ENCODE measurements around the gene RPL39. TPM values are rescaled to one million over a fixed set of nuclear protein-coding genes. Genes with fewer than 3 reads are reported as not detected.

RPL39 gene
- total RNA-seq, 1 donor from 2014 or later, result 6,835 TPM

GRCh38 chrX:119763836-119764387 is 27.5 kb downstream of the RPL39 start:
- no peak overlapping the region for H3K9ac ChIP-seq (ENCODE audit: low read depth in 1 of 3, low read length in 3 of 3)
- no peaks in the 10 kb centered on the region for H3K36me3 ChIP-seq (ENCODE audit: control insufficient read depth in 3 of 3, insufficient read depth in 3 of 3, low read length in 3 of 3)
- H3K27ac ChIP-seq (ENCODE audit: low read depth, low read length), result no peak overlapping the region
- H3K4me1 ChIP-seq (ENCODE audit: control insufficient read depth in 3 of 3, insufficient read depth in 3 of 3, low read length in 3 of 3), result peaks cover 0 to 3% (median 0%) of the 10 kb centered on the region in 3 donors
- no peaks in the 10 kb centered on the region for H3K9me3 ChIP-seq (ENCODE audit: control insufficient read depth in 3 of 3, low read length in 3 of 3)
- H3K4me3 ChIP-seq (ENCODE audit: low read length in 3 of 3), result no peak overlapping the region
- H3K27me3 ChIP-seq (ENCODE audit: control insufficient read depth in 3 of 3, insufficient read depth in 3 of 3, low read length in 3 of 3), result peaks cover 10 to 12% (median 11%) of the 10 kb centered on the region in 3 donors

GRCh38 chrX:119763181-119763580 is 28.2 kb downstream of the RPL39 start:
- Histone ChIP-seq H3K27me3 (ENCODE audit: control insufficient read depth in 3 of 3, insufficient read depth in 3 of 3, low read length in 3 of 3) (peaks cover 11 to 15% (median 11%) of the 10 kb centered on the region in 3 donors), H3K4me3 (ENCODE audit: low read length in 3 of 3) (no peak overlapping the region), H3K9ac (ENCODE audit: low read depth in 1 of 3, low read length in 3 of 3) (no peak overlapping the region), H3K4me1 (ENCODE audit: control insufficient read depth in 3 of 3, insufficient read depth in 3 of 3, low read length in 3 of 3) (peaks cover 0 to 5% (median 0%) of the 10 kb centered on the region in 3 donors), H3K27ac (ENCODE audit: low read depth, low read length) (no peak overlapping the region), H3K36me3 (ENCODE audit: control insufficient read depth in 3 of 3, insufficient read depth in 3 of 3, low read length in 3 of 3) (no peaks in the 10 kb centered on the region), H3K9me3 (ENCODE audit: control insufficient read depth in 3 of 3, low read length in 3 of 3) (no peaks in the 10 kb centered on the region)

GRCh38 chrX:119762718-119763117 is 28.7 kb downstream of the RPL39 start:
- H3K9me3 ChIP-seq (ENCODE audit: control insufficient read depth in 3 of 3, low read length in 3 of 3), result no peaks in the 10 kb centered on the region
- H3K27ac ChIP-seq (ENCODE audit: low read depth, low read length), result no peak overlapping the region
- peaks cover 11 to 15% (median 12%) of the 10 kb centered on the region in 3 donors for H3K27me3 ChIP-seq (ENCODE audit: control insufficient read depth in 3 of 3, insufficient read depth in 3 of 3, low read length in 3 of 3)
- no peak overlapping the region for H3K9ac ChIP-seq (ENCODE audit: low read depth in 1 of 3, low read length in 3 of 3)
- H3K4me3 ChIP-seq (ENCODE audit: low read length in 3 of 3), result no peak overlapping the region
- no peaks in the 10 kb centered on the region for H3K36me3 ChIP-seq (ENCODE audit: control insufficient read depth in 3 of 3, insufficient read depth in 3 of 3, low read length in 3 of 3)
- H3K4me1 ChIP-seq (ENCODE audit: control insufficient read depth in 3 of 3, insufficient read depth in 3 of 3, low read length in 3 of 3), result peaks cover 0 to 5% (median 0%) of the 10 kb centered on the region in 3 donors

- peaks cover 11 to 20% (median 15%) of the 10 kb centered on the region in 3 donors for H3K27me3 ChIP-seq (ENCODE audit: control insufficient read depth in 3 of 3, insufficient read depth in 3 of 3, low read length in 3 of 3)
- H3K4me1 ChIP-seq (ENCODE audit: control insufficient read depth in 3 of 3, insufficient read depth in 3 of 3, low read length in 3 of 3), result peaks cover 0 to 5% (median 0%) of the 10 kb centered on the region in 3 donors
- no peaks in the 10 kb centered on the region for H3K36me3 ChIP-seq (ENCODE audit: control insufficient read depth in 3 of 3, insufficient read depth in 3 of 3, low read length in 3 of 3)
- no peak overlapping the region for H3K9ac ChIP-seq (ENCODE audit: low read depth in 1 of 3, low read length in 3 of 3)
- H3K9me3 ChIP-seq (ENCODE audit: control insufficient read depth in 3 of 3, low read length in 3 of 3), result no peaks in the 10 kb centered on the region
- H3K4me3 ChIP-seq (ENCODE audit: low read length in 3 of 3), result no peak overlapping the region
- no peak overlapping the region for H3K27ac ChIP-seq (ENCODE audit: low read depth, low read length)
These were observed 31.2 kb downstream of the RPL39 start for GRCh38 chrX:119760026-119760877.

DNA sequence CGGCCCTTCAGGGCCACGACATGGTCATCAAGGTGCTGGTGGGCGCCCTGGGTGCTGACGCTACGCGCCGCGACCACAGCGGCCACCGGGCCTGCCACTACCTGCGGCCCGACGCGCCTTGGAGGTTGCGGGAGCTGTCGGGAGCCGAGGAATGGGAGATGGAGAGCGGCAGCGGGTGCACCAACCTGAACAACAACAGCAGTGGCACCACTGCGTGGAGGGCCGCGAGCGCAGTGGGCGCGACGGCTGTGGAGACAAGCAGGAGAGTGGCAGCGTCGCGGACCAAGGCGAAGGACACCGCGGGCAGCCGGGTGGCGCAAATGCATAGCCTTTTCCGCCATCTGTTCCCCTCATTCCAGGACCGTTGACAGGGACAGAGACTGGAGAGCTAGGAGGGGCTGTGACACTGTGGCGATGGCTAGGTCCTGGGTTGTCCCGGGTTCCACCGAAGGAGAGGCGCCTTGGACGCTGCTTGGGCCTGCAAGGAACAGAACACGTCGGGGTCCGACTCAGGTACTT is 32.1 kb downstream of the RPL39 start:
- Histone ChIP-seq H3K4me1 (ENCODE audit: control insufficient read depth in 3 of 3, insufficient read depth in 3 of 3, low read length in 3 of 3) (peaks cover 0 to 5% (median 0%) of the 10 kb centered on the region in 3 donors), H3K36me3 (ENCODE audit: control insufficient read depth in 3 of 3, insufficient read depth in 3 of 3, low read length in 3 of 3) (no peaks in the 10 kb centered on the region), H3K27ac (ENCODE audit: low read depth, low read length) (no peak overlapping the region), H3K9ac (ENCODE audit: low read depth in 1 of 3, low read length in 3 of 3) (no peak overlapping the region), H3K27me3 (ENCODE audit: control insufficient read depth in 3 of 3, insufficient read depth in 3 of 3, low read length in 3 of 3) (peaks cover 11 to 20% (median 15%) of the 10 kb centered on the region in 3 donors), H3K9me3 (ENCODE audit: control insufficient read depth in 3 of 3, low read length in 3 of 3) (no peaks in the 10 kb centered on the region), H3K4me3 (ENCODE audit: low read length in 3 of 3) (peak overlapping the region in 1 of 3 donors; percentile 43)

GRCh38 chrX:119758731-119759247 is 32.6 kb downstream of the RPL39 start:
- Histone ChIP-seq H3K27me3 (ENCODE audit: control insufficient read depth in 3 of 3, insufficient read depth in 3 of 3, low read length in 3 of 3) (peaks cover 11 to 20% (median 15%) of the 10 kb centered on the region in 3 donors), H3K9ac (ENCODE audit: low read depth in 1 of 3, low read length in 3 of 3) (no peak overlapping the region), H3K4me1 (ENCODE audit: control insufficient read depth in 3 of 3, insufficient read depth in 3 of 3, low read length in 3 of 3) (peaks cover 0 to 5% (median 0%) of the 10 kb centered on the region in 3 donors), H3K9me3 (ENCODE audit: control insufficient read depth in 3 of 3, low read length in 3 of 3) (no peaks in the 10 kb centered on the region), H3K4me3 (ENCODE audit: low read length in 3 of 3) (peak overlapping the region in 2 of 3 donors; percentile 35 to 43), H3K36me3 (ENCODE audit: control insufficient read depth in 3 of 3, insufficient read depth in 3 of 3, low read length in 3 of 3) (no peaks in the 10 kb centered on the region), H3K27ac (ENCODE audit: low read depth, low read length) (no peak overlapping the region)

- Histone ChIP-seq H3K36me3 (ENCODE audit: control insufficient read depth in 3 of 3, insufficient read depth in 3 of 3, low read length in 3 of 3) (no peaks in the 10 kb centered on the region), H3K4me3 (ENCODE audit: low read length in 3 of 3) (peak within 1 kb of the TSS; percentile 7 to 43 (median 35)), H3K4me1 (ENCODE audit: control insufficient read depth in 3 of 3, insufficient read depth in 3 of 3, low read length in 3 of 3) (peaks cover 0 to 5% (median 0%) of the 10 kb centered on the region in 3 donors), H3K9me3 (ENCODE audit: control insufficient read depth in 3 of 3, low read length in 3 of 3) (no peaks in the 10 kb centered on the region), H3K27ac (ENCODE audit: low read depth, low read length) (no peak within 1 kb of the TSS), H3K27me3 (ENCODE audit: control insufficient read depth in 3 of 3, insufficient read depth in 3 of 3, low read length in 3 of 3) (peaks cover 11 to 20% (median 15%) of the 10 kb centered on the region in 3 donors), H3K9ac (ENCODE audit: low read depth in 1 of 3, low read length in 3 of 3) (peak within 1 kb of the TSS in 1 of 3 donors; percentile 16)
These were observed 33.3 kb downstream of the RPL39 start, which contains the start of gene SOWAHD for GRCh38 chrX:119757979-119758730. SOWAHD (plus strand) TSS chrX:119758588; CDS start chrX:119758668, 80 bp downstream.

DNA sequence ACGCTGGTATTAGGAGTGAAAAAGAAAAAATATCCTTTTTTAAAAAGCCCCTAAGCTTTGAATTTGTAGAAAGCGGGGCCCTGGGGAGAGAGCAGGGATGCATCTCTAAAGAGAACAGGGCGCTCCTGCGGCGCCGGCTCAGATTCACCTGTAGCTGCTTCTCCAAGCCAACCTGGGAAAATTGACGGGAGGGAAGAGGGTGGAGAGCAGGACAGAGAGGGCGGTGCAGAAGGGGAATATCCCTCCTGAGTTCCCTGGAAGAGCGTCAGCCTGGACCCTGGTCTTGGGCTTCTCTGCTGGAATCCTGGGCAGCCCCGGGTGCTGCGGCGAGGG is 33.8 kb downstream of the RPL39 start:
- H3K9ac ChIP-seq (ENCODE audit: low read depth in 1 of 3, low read length in 3 of 3), result peak overlapping the region in 1 of 3 donors; percentile 16
- H3K4me3 ChIP-seq (ENCODE audit: low read length in 3 of 3), result peak overlapping the region; percentile 7 to 43 (median 22)
- no peaks in the 10 kb centered on the region for H3K36me3 ChIP-seq (ENCODE audit: control insufficient read depth in 3 of 3, insufficient read depth in 3 of 3, low read length in 3 of 3)
- H3K27ac ChIP-seq (ENCODE audit: low read depth, low read length), result no peak overlapping the region
- peaks cover 0 to 5% (median 0%) of the 10 kb centered on the region in 3 donors for H3K4me1 ChIP-seq (ENCODE audit: control insufficient read depth in 3 of 3, insufficient read depth in 3 of 3, low read length in 3 of 3)
- H3K9me3 ChIP-seq (ENCODE audit: control insufficient read depth in 3 of 3, low read length in 3 of 3), result no peaks in the 10 kb centered on the region
- H3K27me3 ChIP-seq (ENCODE audit: control insufficient read depth in 3 of 3, insufficient read depth in 3 of 3, low read length in 3 of 3), result peaks cover 11 to 20% (median 15%) of the 10 kb centered on the region in 3 donors

GRCh38 chrX:119756926-119757635 is 34.3 kb downstream of the RPL39 start:
- H3K4me3 ChIP-seq (ENCODE audit: low read length in 3 of 3), result no peak overlapping the region
- peaks cover 11 to 20% (median 15%) of the 10 kb centered on the region in 3 donors for H3K27me3 ChIP-seq (ENCODE audit: control insufficient read depth in 3 of 3, insufficient read depth in 3 of 3, low read length in 3 of 3)
- H3K9me3 ChIP-seq (ENCODE audit: control insufficient read depth in 3 of 3, low read length in 3 of 3), result no peaks in the 10 kb centered on the region
- no peak overlapping the region for H3K9ac ChIP-seq (ENCODE audit: low read depth in 1 of 3, low read length in 3 of 3)
- H3K36me3 ChIP-seq (ENCODE audit: control insufficient read depth in 3 of 3, insufficient read depth in 3 of 3, low read length in 3 of 3), result no peaks in the 10 kb centered on the region
- H3K4me1 ChIP-seq (ENCODE audit: control insufficient read depth in 3 of 3, insufficient read depth in 3 of 3, low read length in 3 of 3), result peaks cover 0 to 5% (median 0%) of the 10 kb centered on the region in 3 donors
- no peak overlapping the region for H3K27ac ChIP-seq (ENCODE audit: low read depth, low read length)
